Superior temporal gyrus (tissue), 1 donor: ENCODE measurements around the gene GSDMA.
A peak's percentile ranks its signal among the peaks of the same experiment; 100 is the strongest.

Experiments
- DNase-seq: peaks from one replicate; pipeline ENCODE4 v3.0.0-alpha.2; 2016; ENCODE audit errors: extremely low spot score

GSDMA gene

DNA sequence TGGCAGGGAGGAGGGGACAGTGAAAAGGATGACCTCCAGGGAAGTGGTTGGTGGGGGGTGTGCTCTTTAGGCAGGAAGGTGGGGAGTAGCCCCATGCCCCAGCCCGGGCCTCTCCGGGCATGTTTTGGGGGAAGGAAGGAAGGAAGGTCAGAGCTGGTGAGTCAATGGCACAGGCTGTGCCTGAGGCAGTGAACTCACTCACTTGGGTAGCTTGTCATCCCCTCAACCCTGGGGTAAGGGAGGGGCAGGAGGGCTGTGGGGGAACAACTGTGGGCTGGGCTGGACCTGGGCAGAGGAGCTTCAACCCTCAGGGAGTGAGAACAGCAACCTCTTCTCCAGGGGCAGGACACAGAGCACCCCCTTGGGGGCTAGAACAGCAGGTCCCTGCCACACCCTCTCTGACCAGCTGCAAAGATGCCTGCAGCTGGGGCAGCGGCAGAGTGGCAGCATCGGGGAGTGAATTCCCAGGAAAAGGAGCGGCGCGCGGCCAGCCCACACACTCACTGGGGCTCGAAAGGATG is 58.7 kb downstream of the GSDMA start:
- no peak for DNase-seq

DNA sequence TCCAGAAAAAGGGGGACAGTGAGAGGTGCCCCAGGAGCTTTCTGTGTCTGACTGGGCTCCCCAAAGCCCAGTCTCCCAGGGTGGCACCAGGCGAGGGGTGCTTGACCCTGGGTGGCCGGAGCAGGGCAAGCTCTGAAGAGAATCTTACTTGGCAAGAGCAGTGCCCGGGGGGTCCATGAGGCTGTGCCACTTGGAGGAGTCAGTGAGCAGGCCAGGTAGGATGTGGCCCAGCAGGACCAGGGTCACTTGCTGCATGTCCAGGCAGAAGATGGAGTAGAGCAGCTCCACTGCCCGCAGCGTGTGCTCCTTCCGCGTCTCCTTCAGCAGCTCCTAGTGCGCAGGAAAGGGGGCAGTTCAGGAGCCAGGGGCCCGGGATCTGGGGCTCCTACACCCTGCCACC is 59.7 kb downstream of the GSDMA start:
- no peak for DNase-seq

DNA sequence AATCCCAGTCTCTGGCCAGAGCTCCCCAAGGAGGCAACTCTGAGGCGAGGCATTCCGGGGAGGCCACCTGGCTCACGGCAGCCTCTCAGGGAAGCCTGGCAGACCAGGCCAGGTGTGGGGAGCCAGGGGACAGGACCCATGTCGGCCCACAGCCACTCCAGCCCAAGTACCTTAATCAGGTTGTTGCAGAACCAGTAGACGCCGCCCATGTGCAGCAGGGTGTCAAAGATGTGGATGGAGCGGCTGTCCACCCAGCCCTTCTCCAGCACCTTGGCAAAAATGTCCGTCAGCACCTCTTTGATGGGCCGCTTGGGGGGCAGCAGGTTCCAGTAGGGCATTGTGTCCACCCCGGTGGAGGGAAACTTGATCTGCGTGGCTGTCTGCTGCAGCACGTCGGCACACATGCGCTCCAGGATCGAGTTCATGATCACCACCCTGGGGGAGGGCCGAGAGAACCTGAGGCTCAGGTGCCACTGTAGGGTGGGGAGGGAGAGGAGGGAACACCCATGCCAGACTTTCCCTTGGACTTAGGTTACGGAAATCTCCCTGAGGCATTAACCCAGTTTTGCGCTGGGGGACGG is 60.2 kb downstream of the GSDMA start:
- DNase-seq, result no peak

DNA sequence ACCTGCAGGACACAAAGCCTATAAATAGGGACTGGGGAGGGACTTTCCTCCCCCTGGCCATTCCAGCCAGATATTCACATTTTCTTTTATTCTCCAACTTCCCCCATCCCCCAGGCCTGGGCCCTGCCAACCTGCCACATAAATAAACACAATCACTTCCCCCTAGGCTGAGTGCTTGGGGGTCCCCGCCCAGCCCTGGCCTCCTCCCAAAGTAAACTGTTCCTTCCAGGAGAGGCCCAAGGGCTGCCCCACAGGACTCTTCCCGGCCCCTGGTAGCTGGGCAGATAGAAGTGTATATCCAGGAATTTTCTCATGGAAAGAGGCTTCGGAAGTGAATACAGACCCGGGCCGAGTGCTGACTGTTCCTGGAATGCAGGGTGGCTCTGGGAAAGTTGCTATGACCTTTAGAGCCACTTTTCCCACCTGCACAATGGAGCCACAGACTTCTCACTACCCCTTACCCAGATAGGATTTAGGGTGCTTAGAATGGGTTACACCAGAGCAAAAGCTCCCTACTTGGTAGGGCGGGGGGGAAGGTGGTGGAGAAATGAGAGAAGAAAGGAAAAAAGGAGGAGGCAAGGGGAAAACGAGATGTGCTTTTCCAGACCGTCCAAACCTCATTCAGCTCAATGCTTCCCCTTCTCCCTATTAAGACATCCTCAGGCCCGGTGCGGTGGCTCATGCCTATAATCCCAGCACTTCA is 60.9 kb downstream of the GSDMA start:
- DNase-seq, result no peak

DNA sequence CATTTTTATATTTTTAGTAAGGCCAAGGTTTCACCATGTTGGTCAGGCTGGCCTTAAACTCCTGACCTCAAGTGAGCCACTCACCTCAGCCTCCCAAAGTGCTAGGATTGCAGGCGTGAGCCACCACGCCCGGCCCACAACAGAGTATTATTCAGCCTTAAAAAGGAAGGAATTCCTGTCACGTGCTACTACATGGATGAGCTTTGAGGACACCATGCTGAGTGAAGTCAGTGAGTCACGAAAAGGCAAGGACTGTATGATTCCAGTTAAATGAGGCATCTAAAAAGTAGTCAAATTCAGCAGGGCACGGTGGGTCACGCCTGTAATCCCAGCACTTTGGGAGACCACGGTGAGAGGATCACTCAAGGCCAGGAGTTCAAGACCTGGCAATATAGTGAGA is 62.1 kb downstream of the GSDMA start:
- DNase-seq, result no peak

DNA sequence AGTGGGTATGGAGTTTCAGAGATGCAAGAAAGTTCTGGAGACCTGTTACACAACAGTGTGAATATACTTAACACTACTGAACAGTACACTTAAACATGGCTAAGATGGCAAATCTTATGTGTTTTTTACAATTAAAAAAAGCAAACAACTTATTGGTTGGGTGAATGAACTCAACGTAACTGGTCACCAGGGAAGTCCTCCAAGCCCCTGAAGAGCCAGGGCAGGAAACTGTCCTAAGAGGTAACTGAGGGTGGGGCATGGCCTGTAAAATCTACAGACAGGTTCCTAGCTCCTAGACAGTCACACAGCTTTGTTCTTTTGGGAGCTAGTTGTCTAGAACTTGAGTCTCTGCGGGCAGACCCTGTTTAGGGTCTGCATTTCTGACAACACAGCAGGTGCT is 62.8 kb downstream of the GSDMA start:
- DNase-seq, result no peak

DNA sequence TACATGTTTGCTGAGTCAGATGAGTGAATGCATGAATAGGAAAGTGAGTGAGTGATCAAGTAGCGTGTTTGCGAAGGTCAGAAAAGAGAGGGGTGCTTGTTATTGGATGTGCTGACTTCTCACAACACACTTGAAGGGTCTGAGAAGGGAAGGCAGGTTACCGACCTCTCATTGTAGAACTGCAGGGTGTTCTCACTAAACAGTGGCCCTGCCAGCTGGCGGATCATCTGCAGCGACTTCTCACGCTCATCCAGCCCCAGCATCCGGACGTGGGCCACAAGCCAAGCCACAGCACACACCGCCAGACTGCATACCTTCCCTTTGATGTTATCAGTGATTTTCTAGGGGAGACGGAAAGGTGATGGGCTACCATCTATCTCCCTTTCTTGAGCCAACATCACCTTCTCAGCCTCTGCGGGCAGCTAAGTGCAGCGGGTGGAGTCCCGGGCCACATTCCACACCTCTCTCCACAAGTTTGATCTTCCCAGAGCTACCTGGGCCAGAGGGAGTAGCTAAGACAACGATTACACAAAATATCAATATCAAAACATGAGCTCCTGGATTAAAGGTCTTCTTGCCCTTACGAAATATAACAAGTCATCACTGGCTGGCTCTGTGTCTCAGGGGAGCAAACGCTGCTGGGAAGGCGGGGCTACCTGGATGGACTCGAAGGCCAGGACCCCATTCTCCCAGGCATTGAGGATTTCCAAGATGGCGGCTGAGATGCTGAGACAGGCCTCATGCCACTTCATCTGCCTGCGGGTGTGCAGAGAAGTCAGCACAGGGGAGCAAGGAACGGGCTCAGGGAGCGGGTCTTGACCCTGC is 63.4 kb downstream of the GSDMA start:
- DNase-seq, result no peak

DNA sequence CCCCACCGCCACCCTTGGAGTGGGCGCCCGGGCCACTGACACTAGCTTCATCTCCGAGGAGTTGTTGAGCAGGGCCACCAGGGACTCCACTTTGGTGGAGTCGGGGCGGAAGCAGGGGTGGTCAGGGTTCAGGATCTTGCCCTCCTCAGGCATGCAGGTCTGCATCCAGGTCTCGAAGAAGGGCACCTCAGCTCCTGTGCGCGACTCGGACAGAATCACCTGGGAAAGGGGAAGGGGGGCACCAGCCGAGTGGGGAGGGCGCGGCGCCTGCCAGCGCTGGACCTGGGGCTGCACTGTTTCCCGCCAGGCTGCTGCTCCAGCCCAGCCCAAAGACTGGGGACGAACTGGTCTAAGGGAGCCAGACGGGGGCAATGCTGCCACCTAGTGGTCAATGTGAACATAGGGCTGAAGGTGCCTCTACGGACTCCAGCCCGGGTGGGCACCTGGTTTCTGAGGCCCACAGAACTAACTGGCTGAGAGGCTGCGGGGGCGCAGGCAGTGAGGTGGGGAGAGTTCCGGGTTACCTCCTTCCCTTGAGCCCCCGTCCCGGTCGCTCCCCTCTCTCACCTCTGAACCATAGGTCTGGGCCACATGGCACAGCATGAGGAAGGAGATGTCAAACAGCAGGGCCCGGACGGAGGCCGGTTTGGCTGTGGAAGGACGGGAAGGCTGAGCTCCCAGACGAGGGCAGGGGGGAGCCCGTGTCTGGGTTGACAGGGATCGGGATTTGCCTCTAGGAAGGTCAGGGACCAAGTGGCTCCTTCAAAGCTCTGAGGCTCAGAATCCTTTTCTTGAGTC is 64.2 kb downstream of the GSDMA start:
- DNase-seq, result peak; percentile 90
